CD4-positive, alpha-beta T cell treated with Interleukin-2 at 100 ng/mL for 4 hours (primary cell): ENCODE data around the gene SLC24A4.

Experiments used
- DNase-seq: peaks from one replicate; pipeline ENCODE4 v3.0.0-alpha.2; 2020; ENCODE audit warnings: low spot score

Gene SLC24A4, protein sequence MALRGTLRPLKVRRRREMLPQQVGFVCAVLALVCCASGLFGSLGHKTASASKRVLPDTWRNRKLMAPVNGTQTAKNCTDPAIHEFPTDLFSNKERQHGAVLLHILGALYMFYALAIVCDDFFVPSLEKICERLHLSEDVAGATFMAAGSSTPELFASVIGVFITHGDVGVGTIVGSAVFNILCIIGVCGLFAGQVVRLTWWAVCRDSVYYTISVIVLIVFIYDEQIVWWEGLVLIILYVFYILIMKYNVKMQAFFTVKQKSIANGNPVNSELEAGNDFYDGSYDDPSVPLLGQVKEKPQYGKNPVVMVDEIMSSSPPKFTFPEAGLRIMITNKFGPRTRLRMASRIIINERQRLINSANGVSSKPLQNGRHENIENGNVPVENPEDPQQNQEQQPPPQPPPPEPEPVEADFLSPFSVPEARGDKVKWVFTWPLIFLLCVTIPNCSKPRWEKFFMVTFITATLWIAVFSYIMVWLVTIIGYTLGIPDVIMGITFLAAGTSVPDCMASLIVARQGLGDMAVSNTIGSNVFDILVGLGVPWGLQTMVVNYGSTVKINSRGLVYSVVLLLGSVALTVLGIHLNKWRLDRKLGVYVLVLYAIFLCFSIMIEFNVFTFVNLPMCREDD

DNA sequence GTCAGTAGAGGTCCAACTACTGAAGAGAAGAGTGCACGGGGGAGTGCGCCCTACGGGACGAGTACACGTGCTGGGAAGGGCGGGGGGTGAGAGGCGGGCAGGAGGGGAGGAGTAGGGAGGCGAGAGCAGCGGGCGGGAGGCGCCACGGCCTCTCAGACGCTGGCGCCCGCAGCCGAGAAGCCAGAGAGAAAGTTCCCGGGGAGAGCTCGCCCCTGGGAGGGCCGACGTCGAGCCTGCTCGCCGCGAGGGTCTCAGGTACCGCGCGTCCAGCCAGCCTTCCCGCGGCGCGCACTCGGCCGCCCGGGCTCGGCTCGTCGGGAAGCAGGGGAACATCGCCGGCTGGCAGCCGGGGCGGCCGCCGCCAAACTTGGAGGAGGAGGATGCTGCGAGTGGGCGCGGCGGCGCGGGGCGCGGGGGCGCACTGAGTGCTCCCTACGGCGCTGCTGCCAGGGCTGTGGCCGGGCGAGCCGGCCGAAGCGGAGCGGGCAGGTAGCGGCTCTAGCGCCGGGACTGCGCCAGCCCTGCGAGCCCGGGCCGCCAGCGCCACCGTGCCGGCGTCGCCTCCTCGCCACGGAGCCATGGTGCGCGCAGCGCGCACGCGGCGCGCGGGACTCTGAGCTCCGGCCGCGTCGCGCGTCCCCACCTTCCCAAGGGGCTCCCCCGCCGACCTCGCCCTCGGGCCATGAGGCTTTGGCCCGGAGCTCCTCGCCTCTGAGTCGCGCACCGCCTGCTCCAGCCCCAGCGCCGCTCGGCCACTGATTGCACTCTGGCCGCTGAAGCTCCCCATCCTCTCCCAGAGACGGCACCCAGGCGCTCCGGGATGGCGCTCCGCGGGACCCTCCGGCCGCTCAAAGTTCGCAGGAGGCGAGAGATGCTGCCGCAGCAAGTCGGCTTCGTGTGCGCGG is at the start of gene SLC24A4:
Gene SLC24A4, plus strand, starts transcription at position 155 of the 905 bp plus-strand sequence. Its CDS starts 666 bp downstream, at position 821.
- no peak for DNase-seq

DNA sequence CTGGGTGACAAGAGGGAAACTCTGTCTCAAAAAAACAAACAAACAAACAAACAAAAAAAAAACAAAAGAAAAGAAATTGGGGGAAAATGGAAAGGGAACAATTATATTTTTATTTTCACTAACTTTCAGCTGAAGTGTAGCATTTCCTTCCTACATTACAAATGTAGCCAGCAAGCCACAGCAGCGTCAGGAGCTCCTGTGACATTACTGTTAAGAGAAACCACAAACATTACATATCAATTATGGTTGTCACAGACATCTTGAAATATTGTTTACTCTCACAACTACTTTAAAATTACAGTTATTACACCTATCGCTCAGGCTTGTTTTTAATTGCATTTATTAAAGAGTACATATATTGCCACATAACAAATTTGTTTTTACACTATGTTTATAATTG is 49.8 kb upstream of the SLC24A4 start:
- no peak for DNase-seq

DNA sequence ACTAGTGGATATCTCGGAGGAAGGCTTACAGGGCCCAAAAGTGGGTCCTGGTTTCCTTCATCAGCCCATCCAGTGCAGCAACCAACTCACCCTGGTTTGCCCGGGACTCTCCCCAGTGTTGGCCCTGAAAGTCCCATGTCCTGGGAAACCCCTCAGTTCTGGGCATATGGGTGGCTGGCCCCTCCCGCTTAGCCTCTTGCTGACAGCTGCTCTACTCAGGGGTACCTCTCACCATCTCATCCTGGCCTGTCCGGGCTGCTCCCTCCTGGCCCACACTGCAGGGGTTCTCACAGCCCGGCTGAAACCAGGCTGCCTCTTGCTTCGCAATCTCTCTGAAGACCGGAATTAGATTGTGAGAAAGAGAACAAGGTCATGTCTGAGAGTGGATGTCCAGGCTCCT is 48.9 kb upstream of the SLC24A4 start:
- DNase-seq = no peak

DNA sequence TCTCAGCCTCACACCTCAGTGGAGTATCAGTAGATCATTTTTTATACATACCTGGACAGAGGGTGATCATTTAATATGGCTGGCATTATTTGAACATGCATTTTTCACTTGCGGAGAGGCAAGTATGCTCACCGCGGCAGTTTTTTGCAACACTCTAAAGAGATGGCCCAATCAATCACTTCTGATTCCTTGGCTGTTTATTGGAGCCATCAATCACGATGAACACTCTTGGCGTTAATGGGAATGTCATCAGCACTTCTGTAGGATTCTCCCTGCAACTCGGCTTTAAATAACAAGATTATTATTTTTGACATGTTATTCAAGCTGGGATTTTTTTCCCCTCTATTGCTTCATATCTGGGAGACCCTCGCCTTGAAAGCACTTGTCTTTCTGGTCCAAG is 46.9 kb upstream of the SLC24A4 start:
- no peak for DNase-seq

DNA sequence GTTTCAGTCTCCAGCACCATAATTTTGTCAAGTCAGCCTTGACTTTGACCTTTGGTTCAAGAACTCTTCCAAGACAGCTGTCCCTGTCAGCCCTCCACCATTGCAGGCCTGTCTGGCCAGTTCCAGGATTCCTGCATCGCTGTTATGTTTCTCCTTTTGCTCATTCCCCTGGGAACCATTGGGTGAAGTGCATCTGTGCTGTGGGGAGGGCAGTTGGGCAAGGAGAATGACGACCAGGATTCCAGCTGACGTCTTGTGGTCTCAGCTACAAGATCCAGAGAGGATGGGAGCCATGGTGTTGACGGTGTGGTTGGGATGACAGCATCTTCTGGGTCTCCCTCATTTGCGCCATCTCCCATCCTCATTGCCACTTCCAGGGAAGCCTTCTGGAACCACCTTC is 45.9 kb upstream of the SLC24A4 start:
- no peak for DNase-seq

DNA sequence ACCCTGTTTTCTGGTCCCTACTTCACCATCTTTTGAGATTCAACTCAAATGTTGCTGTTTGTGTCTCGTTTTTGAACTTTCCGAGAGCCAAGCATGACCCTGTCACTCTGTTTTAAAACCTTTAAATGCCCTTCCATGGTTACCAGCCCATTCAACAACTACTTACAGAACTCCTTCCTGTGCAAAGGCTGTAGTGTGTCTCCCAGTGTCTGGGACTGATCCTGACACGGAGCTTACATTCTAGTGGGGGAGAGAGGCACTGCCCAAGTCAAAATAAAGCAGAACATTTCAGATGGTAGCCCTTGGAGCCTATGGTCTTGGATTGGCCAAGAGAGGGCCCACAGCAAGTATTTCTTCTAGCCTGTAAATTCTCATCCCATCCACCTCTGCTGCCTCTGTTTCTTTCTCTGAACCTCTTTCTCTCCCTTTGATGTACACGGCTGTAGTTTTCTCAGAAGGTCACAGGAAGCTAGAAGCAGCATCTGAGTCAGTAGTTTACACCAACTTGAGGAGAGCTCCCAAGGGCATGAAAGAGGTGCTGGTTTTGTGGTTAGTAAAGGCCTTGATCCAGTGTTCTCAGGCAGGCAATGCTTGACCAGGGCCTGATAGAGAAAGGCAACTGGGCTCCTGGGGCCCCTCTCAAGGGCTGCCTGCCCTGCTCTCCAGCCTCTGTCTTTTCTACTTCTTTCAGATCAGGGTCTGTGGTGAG is 42.3 kb upstream of the SLC24A4 start:
- no peak for DNase-seq

DNA sequence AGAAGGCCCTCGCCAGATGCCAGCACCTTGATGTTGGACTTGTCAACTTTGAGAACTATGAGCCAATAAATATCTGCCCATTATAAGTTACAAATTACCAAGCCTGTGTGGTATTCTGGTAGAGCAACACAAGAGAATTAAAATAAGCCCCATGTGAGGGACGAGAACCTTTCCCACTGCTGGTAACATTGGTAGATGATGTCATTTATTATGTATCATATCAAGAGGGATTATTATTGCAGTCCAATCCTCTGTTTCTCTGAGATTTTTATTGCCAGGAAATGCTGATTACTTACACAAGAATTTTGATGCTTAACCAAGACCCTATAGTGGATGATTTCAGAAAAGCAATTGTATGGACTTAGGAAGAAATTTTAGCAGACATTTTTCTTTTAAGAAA is 40.3 kb upstream of the SLC24A4 start:
- no peak for DNase-seq

DNA sequence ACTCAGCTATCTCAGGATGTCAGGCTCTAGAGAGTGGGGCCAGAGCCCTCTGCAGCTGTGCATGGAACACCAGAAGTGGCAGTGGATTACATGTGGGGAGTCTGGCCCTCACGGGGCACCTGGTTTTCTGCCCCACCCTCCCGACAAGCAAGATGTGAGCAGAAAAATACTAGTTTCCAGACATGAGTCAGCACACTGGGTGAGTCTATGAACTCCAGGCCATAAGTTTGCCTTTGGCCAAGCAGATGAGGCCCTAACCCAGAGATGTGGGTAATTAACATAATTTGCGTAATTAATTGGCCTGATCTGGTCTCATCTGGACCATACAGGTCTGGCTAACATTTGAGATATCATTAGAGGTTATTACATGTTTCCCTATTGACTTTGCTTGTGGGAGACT is 37.7 kb upstream of the SLC24A4 start:
- no peak for DNase-seq

DNA sequence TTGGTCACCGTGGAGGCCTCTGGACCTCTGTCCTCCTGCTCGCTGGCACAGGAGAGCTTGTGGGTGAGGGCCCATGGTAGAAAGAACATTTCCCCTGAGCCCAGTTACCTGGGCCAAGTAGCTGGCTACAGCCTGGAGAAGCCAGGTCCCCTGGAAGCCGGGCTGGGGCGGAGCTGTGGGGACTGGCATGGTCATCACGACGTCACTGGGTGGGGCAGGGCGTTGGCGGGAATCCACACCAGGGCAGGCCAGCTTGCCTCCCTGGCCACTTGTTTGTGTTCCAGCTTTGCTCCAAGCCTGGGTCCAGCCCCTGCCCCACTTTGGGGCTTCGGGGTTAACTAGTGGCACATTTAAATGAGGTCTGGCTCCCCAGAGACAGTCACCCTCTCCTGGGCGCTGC is 35.0 kb upstream of the SLC24A4 start:
- DNase-seq = no peak

DNA sequence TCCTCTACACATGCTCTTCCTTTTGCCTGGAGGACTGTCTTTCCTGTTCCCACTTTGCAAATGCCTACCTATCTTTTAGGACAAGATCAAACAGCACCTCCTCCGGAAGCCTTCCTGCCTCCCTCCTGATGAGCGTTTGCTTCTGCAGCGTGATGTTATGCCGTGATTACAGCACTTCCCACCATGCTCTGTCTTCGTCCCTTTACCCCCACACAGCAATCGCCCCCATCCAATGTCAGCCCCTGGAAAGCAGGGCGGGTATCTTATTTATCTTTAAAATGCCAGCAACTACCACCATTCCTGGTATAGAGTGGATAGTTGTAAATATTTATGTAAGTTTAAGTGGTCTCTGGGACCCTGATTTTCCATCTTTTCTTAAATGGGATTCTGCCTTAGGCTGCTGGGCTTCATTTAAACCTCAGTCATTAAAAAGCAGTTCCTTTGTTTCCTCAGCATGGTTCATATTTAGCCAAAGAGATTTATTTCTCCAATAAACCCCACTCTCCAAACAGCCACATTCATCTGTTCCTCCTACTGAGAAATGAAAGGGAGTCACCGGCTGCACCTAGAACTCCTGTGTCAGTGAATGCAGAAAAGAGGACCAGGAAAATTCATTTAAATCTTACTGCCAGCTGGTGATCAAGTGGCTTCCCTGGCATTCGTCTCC is 33.8 kb upstream of the SLC24A4 start:
- no peak for DNase-seq

DNA sequence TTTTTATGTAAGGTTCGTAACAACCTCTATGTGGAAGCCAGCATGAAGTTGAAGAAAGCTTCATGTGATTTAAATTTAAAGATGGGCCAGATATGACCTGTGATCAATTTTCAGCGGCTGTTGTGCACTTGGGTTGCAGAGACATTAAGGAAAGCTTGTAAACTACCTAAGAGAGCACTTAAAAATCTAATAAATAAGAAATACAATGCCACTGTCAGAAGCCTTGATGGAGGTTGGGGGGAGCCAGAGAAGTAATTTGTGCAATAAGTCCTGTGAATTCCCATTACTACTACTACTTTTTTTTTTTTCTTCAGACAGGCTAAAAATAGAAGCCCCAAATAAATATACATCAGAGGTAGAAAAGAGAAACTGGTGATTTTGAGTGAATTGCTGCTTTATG is 30.3 kb upstream of the SLC24A4 start:
- no peak for DNase-seq

DNA sequence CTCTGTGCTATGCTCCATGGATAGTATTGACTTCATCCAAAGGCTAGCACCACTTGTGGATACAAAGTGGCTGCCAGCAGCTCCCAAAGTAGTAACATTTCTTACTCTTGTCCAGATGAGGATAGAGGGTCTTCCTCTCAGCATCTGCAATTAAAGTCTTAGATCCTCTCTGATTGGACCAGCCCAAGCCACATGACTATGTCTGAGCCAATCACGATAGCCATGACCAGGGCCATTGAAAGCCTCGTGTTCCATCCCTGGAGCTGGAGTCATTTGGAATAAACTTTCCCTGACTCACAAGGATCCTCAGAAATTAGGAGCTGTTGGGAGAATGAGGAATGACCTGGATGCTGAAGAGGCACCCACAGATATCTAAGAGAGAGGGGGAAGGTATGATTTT is 28.5 kb upstream of the SLC24A4 start:
- DNase-seq = no peak

DNA sequence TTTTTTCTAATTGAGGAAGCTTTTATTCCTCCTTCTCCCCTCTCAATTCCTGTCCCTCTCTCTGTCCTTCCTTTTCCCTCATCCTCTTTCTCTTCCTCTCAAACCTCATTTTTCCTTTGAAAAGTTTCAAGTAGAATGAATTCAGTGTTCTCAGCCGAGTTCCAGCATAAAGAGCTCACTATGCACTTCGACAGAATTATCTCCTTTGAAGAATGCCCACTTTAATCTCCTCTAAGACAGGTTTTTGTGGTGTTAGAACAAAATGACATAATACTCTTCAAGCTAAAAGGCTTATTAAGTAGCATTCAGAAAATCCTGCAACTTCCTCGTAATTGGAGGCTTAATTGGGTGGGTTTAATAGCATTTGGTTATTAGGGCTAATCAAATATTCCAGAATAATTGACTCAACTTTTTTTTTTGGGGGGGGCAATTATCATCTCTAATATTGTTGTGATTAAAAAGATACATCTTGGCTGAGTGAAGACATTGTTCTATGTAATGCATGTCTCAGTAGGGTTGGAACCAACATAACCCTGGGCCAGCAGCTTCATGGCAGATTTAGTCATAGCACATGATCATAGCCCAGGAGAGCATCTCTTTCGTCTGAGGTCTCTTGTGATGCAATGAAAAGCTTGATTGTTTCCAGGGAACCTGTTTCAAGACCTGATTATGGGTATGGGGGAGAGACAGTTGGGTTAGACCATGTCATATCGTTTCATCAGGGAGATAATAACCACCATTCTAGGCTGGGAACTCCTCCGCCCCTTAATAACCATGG is 25.0 kb upstream of the SLC24A4 start:
- no peak for DNase-seq

DNA sequence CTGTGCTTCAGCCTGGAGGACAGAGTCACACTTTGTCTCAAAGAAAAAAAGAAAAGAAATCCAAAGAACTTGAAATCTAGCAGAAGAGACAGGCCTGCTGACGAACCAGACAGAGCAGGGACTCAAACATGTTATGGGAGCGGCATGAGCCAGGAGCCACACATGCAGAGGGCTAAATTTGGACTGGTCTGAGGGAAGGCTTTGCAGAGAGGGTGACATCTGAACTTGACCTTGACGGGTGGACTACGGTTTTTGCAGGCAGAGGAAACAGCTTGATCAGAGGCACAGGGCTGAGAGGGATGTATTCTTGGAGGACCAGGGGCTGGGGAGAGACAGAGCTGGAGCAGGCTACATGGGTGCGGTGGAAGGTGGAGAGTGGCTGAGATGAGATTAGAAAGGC is 20.5 kb upstream of the SLC24A4 start:
- DNase-seq = no peak

DNA sequence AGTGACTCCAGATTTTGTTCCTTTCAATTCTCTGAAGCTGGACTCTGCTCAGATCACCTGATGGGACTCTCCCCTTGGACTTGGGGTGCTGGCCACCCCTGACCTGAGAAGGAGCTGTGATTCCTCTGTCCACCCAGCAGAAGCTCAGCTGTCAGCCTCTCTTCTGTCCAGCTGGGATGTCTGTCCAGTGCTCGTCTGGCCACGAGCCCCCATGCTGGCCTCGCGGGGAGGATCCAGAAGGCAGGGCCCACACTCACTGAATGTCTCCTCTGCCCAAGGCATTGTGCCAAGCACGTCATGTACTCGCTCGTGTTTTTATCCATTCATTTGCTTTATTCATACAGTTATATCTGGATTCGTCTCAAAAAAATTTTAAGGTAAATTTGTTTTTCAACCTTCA is 14.2 kb upstream of the SLC24A4 start:
- no peak for DNase-seq

DNA sequence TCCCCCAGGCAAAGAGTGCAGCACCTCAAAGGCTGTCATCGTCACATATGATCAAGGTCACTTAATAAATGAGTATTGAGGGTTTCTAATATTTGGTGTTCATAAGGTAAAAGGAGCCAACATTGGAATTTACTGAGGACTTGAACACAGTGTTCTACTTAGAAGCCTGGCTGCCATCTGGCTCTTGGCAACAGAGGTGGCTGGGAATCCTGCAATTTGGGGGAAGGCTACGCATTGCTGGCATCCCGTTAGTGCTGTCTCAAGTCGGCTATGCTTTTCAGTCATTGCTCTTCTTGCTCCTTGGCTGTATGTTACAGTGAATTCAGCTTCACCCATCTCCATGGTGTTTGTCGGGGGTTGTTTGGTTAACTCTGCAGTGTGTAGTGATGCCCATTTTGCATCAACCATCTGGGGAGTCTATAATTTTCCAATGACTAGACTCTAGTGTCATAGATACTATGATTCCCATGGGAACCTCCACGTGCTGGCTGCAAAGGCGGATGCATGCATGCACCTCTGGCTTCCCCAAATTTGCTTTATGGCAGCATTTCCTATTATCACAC is 12.9 kb upstream of the SLC24A4 start:
- no peak for DNase-seq

DNA sequence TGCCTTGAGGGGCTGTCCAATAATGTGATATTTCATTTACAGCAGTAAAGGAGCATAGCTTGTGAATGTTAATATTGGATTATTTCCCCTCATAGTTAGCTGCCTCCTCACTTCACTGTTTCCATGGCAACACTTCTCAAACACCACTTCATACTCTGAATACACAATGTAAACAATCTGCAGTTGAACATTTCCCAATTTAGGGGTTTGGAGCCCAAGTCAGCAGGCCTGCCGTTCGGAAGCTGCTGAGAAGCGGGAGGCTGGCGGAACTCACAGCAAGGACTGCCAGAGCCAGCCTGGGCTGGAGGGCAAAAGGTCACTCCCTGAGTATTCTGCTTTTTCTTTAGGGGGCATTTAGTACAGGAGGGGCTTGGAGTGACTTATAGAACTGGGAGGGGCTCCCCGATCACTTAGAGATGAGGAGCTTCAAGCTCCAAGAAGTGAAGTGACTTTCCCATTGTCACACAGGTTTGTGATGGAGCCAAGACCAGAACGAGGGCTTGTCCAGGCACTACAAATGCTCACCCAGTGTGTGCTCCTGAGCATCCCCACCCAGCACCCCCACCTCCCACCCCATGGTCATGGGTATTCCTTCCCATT is 12.1 kb upstream of the SLC24A4 start:
- DNase-seq = no peak

DNA sequence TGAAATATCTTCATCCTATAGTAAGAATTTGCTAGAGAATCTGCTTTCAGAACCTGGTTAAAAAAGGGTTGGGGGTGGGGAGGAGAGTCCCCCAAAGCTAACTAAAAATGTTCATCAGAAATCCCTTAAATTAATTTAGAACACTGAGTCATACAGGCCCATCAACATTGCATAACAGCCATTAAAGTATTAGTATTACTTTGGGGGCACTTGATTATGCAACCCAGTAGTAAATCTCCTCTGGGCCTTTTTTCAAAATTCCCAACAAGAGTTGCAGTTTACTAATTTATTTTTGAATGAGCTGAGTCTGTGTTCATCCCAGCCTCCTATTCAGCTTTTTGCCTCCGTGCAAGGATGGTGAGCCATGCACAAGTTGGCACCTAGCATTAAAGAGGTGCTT is 8.8 kb upstream of the SLC24A4 start:
- DNase-seq = no peak

DNA sequence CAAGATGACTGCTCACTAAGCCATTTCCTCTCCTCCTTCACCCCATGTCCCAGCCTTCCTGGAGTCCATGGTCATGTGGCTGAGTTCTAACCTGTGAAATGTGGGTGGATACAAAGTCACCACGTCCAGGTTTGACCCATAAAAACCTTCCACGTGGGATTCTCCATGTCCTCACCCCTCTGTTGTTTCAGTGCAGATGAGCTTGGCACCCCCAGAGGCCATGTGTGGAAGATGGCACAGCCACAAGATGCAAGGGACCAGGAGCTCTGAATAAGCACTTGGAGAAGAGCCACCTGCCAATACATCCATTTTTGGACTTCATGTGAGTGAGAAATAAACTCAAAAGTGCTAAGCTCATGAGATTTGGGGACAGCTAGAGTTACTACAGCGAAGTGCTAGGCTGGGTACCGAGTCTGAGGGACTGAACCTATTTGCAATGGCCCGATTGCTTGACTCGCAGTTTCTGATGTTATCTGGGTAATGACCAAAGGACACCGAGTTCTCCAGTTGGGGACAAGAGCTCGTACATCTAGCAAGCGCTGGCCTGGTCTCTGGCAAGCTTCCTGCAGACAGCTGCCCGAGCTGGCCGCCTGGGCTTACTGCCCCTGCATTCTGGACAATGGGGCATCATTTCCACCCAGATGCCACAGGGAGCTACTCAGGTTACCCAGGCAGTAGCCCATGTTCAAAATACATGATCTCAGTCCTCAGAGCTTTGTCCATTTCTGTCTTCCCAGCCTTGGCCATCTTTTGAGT is 7.7 kb upstream of the SLC24A4 start:
- DNase-seq = no peak
